Keratinocyte (primary cell): ENCODE results near the gene ZNF598. TPM values are rescaled to one million over a fixed set of nuclear protein-coding genes. Genes with fewer than 3 reads are reported as not detected.

Experiments
- DNase-seq: peaks from one replicate; pipeline ENCODE4 v3.0.0-alpha.2; 2011; ENCODE audit warnings: low read depth, missing footprints, low spot score
- FAIRE-seq: peaks from 2 replicates; lab custom pipeline; 2011; peaks lifted over from hg19 to GRCh38; lab: Jason Lieb, UNC
- H2AFZ ChIP-seq: 2 replicates; pipeline ENCODE4 v1.6.0; 2012; ENCODE audit warnings: low read length, control low read depth, inconsistent platforms; ENCODE audit not compliant: control insufficient read depth
- H3K27ac ChIP-seq: 2 replicates; pipeline ENCODE4 v1.5.1; 2011; ENCODE audit warnings: low read length; ENCODE audit not compliant: control insufficient read depth, insufficient read depth
- H3K27me3 ChIP-seq: 3 replicates; pipeline ENCODE4 v1.6.0; 2011; ENCODE audit warnings: low read length; ENCODE audit not compliant: control insufficient read depth, insufficient read depth; ENCODE audit errors: extremely low read depth
- H3K36me3 ChIP-seq, 2 experiments: 2 replicates in 1 of 2; 3 replicates in 1 of 2; pipeline ENCODE4 v1.5.1; 2011; ENCODE audit warnings: low read length in 2 of 2, mild to moderate bottlenecking in 1 of 2; ENCODE audit not compliant: control insufficient read depth in 2 of 2, insufficient read depth in 2 of 2; ENCODE audit errors: extremely low read depth in 1 of 2
- H3K4me1 ChIP-seq: 3 replicates; pipeline ENCODE4 v1.5.1; 2011; ENCODE audit warnings: low read length; ENCODE audit not compliant: control insufficient read depth, insufficient read depth; ENCODE audit errors: extremely low read depth
- H3K4me2 ChIP-seq: 3 replicates; pipeline ENCODE4 v1.6.0; 2011; ENCODE audit warnings: low read depth, low read length; ENCODE audit not compliant: control insufficient read depth, insufficient read depth; ENCODE audit errors: extremely low read depth
- H3K4me3 ChIP-seq, 3 experiments: fragments of 200-600 bp in 1 of 3; sonication (generic) in 1 of 3; 2 replicates in 2 of 3; 3 replicates in 1 of 3; pipeline ENCODE4 v1.5.1; 2011 to 2016; ENCODE audit warnings: low read length in 3 of 3, mild to moderate bottlenecking in 3 of 3, control low read depth in 2 of 3, inconsistent platforms in 1 of 3, low read depth in 1 of 3, mixed read lengths in 1 of 3, mixed run types in 1 of 3, moderate library complexity in 1 of 3; ENCODE audit not compliant: control insufficient read depth in 2 of 3, insufficient read depth in 2 of 3; ENCODE audit errors: extremely low read depth in 1 of 3
- H3K79me2 ChIP-seq: 2 replicates; pipeline ENCODE4 v1.6.0; 2012; ENCODE audit warnings: low read length; ENCODE audit not compliant: control insufficient read depth, insufficient read depth
- H3K9ac ChIP-seq: 3 replicates; pipeline ENCODE4 v1.6.0; 2011; ENCODE audit warnings: low read length; ENCODE audit not compliant: control insufficient read depth, insufficient read depth; ENCODE audit errors: extremely low read depth
- H3K9me1 ChIP-seq: 3 replicates; pipeline ENCODE4 v1.6.0; 2011; ENCODE audit warnings: low read length; ENCODE audit not compliant: control insufficient read depth, insufficient read depth; ENCODE audit errors: extremely low read depth
- H3K9me3 ChIP-seq: 2 replicates; pipeline ENCODE4 v1.5.1; 2012; ENCODE audit warnings: low read depth, low read length; ENCODE audit not compliant: control insufficient read depth
- H4K20me1 ChIP-seq: 3 replicates; pipeline ENCODE4 v1.6.0; 2011; ENCODE audit warnings: low read length; ENCODE audit not compliant: control insufficient read depth, insufficient read depth; ENCODE audit errors: extremely low read depth
- EZH2 ChIP-seq: IDR thresholded peaks from one replicate; pipeline ENCODE4 v1.6.1; 2012; ENCODE audit warnings: inconsistent platforms, mild to moderate bottlenecking, low read length, moderate library complexity
- dilution Hi-C: fragments of 300-500 bp; cut with MboI; formaldehyde crosslinking; loops from one replicate; pipeline ENCODE4 v1.7.0; 2020; ENCODE audit warnings: low sequenced_read_pairs; ENCODE audit not compliant: extremely low pct_ligation_motif_present
- polyA plus RNA-seq, 5 experiments: library from polyadenylated mRNA; depleted of rRNA in 3 of 5; stranded (reverse) in 3 of 5; stranded (forward) in 1 of 5; unstranded in 1 of 5; fragments of >200 nt; gene quantifications; 1 replicate in 1 of 5; 2 replicates in 3 of 5; 3 replicates in 1 of 5; pipeline versions ENCODE4 v1.2.1 to v1.2.3, GENCODE V29; 2011 to 2012; ENCODE audit warnings: missing spikeins in 2 of 5, low read depth in 1 of 5, low replicate concordance in 1 of 5
- small RNA-seq, 3 experiments: library from RNA; depleted of rRNA; stranded (forward); fragments of <200 nt; gene quantifications; one replicate each; pipeline ENCODE3, GENCODE V24; 2012; ENCODE audit warnings: low read depth in 3 of 3, low replicate concordance in 1 of 3; ENCODE audit not compliant: insufficient read length in 3 of 3
- TF ChIP-seq, protein P1 (sequence below), 3 experiments: IDR thresholded peaks in 1 of 3; conservative IDR thresholded peaks in 1 of 3; optimal IDR thresholded peaks in 1 of 3; 2 replicates in 2 of 3; 3 replicates in 1 of 3; pipeline versions ENCODE3 to v1.5.1; 2011; ENCODE audit warnings: low read length in 3 of 3, mild to moderate bottlenecking in 3 of 3, moderate library complexity in 2 of 3, control low read depth in 1 of 3, inconsistent platforms in 1 of 3; ENCODE audit not compliant: insufficient read depth in 2 of 3; ENCODE audit errors: extremely low read depth in 1 of 3

The ZNF598 gene
- polyA plus RNA-seq, 1 donor (not counting 4 experiments of a cell fraction or from before 2014, with no cell fraction given), result 18.0 TPM

GRCh38 chr16:1950047-1950446, 59.6 kb downstream of the ZNF598 start:
- H3K4me3 ChIP-seq, result no peak overlapping the region
- TF ChIP-seq, protein P1, sequence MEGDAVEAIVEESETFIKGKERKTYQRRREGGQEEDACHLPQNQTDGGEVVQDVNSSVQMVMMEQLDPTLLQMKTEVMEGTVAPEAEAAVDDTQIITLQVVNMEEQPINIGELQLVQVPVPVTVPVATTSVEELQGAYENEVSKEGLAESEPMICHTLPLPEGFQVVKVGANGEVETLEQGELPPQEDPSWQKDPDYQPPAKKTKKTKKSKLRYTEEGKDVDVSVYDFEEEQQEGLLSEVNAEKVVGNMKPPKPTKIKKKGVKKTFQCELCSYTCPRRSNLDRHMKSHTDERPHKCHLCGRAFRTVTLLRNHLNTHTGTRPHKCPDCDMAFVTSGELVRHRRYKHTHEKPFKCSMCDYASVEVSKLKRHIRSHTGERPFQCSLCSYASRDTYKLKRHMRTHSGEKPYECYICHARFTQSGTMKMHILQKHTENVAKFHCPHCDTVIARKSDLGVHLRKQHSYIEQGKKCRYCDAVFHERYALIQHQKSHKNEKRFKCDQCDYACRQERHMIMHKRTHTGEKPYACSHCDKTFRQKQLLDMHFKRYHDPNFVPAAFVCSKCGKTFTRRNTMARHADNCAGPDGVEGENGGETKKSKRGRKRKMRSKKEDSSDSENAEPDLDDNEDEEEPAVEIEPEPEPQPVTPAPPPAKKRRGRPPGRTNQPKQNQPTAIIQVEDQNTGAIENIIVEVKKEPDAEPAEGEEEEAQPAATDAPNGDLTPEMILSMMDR (optimal IDR thresholded peaks at IDR 0.05 in 1 of 3, IDR thresholded peaks at IDR 0.05 in 1 of 3, conservative IDR thresholded peaks at IDR 0.05 in 1 of 3; ENCODE audit: extremely low read depth in 1 of 3, insufficient read depth in 2 of 3, low read length in 3 of 3), result peak in 2 of 3 experiments; percentile 46 to 56
- no peak for TF ChIP-seq EZH2
- no peaks in the 10 kb centered on the region for H3K79me2 ChIP-seq
- FAIRE-seq (peak; percentile 88), DNase-seq (peak; percentile 100)
- peak overlapping the region; percentile 52 for H2AFZ ChIP-seq
- H3K9me3 ChIP-seq, result no peaks in the 10 kb centered on the region
- peak overlapping the region; percentile 20 for H3K4me2 ChIP-seq
- no peaks in the 10 kb centered on the region for H3K36me3 ChIP-seq
- H3K27ac ChIP-seq, result peak overlapping the region; percentile 56
- dilution Hi-C loops, result no loop called here
- H3K9ac ChIP-seq, result peak overlapping the region; percentile 18
- H3K9me1 ChIP-seq, result no peaks in the 10 kb centered on the region
- no peaks in the 10 kb centered on the region for H3K27me3 ChIP-seq
- no peaks in the 10 kb centered on the region for H4K20me1 ChIP-seq
- peaks cover 23% of the 10 kb centered on the region for H3K4me1 ChIP-seq

GRCh38 chr16:1949507-1949906, 60.1 kb downstream of the ZNF598 start:
- Histone ChIP-seq H3K9me3 (no peaks in the 10 kb centered on the region), H3K79me2 (no peaks in the 10 kb centered on the region), H3K9ac (no peak overlapping the region), H4K20me1 (no peaks in the 10 kb centered on the region), H3K27ac (no peak overlapping the region), H3K4me2 (no peak overlapping the region), H3K4me1 (peaks cover 23% of the 10 kb centered on the region), H2AFZ (no peak overlapping the region), H3K36me3 (no peaks in the 10 kb centered on the region), H3K4me3 (no peak overlapping the region), H3K27me3 (no peaks in the 10 kb centered on the region), H3K9me1 (no peaks in the 10 kb centered on the region)
- dilution Hi-C loops, result no loop called here
- DNase-seq (peak; percentile 99), FAIRE-seq (no peak)
- TF ChIP-seq, protein P1 (optimal IDR thresholded peaks at IDR 0.05 in 1 of 3, IDR thresholded peaks at IDR 0.05 in 1 of 3, conservative IDR thresholded peaks at IDR 0.05 in 1 of 3; ENCODE audit: extremely low read depth in 1 of 3, insufficient read depth in 2 of 3, low read length in 3 of 3), result no peak
- TF ChIP-seq EZH2, result no peak

Small RNA genes within 50 kb of the gene (small RNA-seq; reads per million reads assigned to genes)
- gene AC005363.2 (0 reads per million in 3 experiments), gene RN7SL219P (0 reads per million in 3 experiments), gene SNORA10 (0 reads per million in 3 experiments), gene SNORA64 (0 reads per million in 3 experiments)

Other genes starting within 250 kb of the ZNF598 start
- 9.8 to 32.7 TPM (median 10.1 TPM) in 3 replicates for gene NME3, start 238.3 kb downstream of the ZNF598 start, polyA plus RNA-seq
- gene EME2, start 237.0 kb downstream of the ZNF598 start, polyA plus RNA-seq, result 6.3 to 19.3 TPM (median 7.6 TPM) in 3 replicates
- 62.9 to 74.3 TPM (median 68.0 TPM) in 3 replicates for gene MRPS34, start 236.7 kb downstream of the ZNF598 start, polyA plus RNA-seq
- 9.5 to 18.3 TPM (median 12.2 TPM) in 3 replicates for gene SPSB3, start 227.2 kb downstream of the ZNF598 start, polyA plus RNA-seq
- 24.4 to 39.4 TPM (median 34.9 TPM) in 3 replicates for gene NUBP2, start 226.9 kb downstream of the ZNF598 start, polyA plus RNA-seq
- not detected in 3 replicates for gene IGFALS, start 216.1 kb downstream of the ZNF598 start, polyA plus RNA-seq
- gene HAGH, start 183.0 kb downstream of the ZNF598 start, polyA plus RNA-seq, result 17.7 to 31.2 TPM (median 22.2 TPM) in 3 replicates
- gene FAHD1, start 182.6 kb downstream of the ZNF598 start, polyA plus RNA-seq, result 29.4 to 59.5 TPM (median 36.8 TPM) in 3 replicates
- gene MEIOB, start 137.7 kb downstream of the ZNF598 start, polyA plus RNA-seq, result not detected in 3 replicates
- 0.09 TPM in 1 of 3 replicates, not detected in the others for gene HS3ST6, start 91.4 kb downstream of the ZNF598 start, polyA plus RNA-seq
- gene MSRB1, start 66.6 kb downstream of the ZNF598 start, polyA plus RNA-seq, result 23.9 to 45.4 TPM (median 25.2 TPM) in 3 replicates
- 0.34 to 0.38 TPM (median 0.37 TPM) in 3 replicates for gene RPL3L, start 55.1 kb downstream of the ZNF598 start, polyA plus RNA-seq
- gene NDUFB10, start 50.3 kb downstream of the ZNF598 start, polyA plus RNA-seq, result 97.9 to 161 TPM (median 107 TPM) in 3 replicates
- gene RPS2, start 45.0 kb downstream of the ZNF598 start, polyA plus RNA-seq, result 2,750 to 6,036 TPM (median 3,573 TPM) in 3 replicates
- not detected in 3 replicates for gene RNF151, start 43.0 kb downstream of the ZNF598 start, polyA plus RNA-seq
- 27.8 to 45.1 TPM (median 40.1 TPM) in 3 replicates for gene TBL3, start 37.8 kb downstream of the ZNF598 start, polyA plus RNA-seq
- 0.38 to 1.1 TPM (median 0.54 TPM) in 3 replicates for gene NOXO1, start 28.4 kb downstream of the ZNF598 start, polyA plus RNA-seq
- gene GFER, start 25.6 kb downstream of the ZNF598 start, polyA plus RNA-seq, result 10.3 to 13.4 TPM (median 12.0 TPM) in 3 replicates
- 0.12 to 0.30 TPM (median 0.28 TPM) in 3 replicates for gene SYNGR3, start 19.9 kb downstream of the ZNF598 start, polyA plus RNA-seq
- 0.23 TPM in 1 of 3 replicates, not detected in the others for gene NPW, start 10.0 kb upstream of the ZNF598 start, polyA plus RNA-seq
- 5.9 to 10.1 TPM (median 9.0 TPM) in 3 replicates for gene NHERF2, start 17.1 kb upstream of the ZNF598 start, polyA plus RNA-seq
- 8.5 to 16.0 TPM (median 10.9 TPM) in 3 replicates for gene NTHL1, start 38.0 kb upstream of the ZNF598 start, polyA plus RNA-seq
- 22.6 to 28.8 TPM (median 23.3 TPM) in 3 replicates for gene TSC2, start 38.2 kb upstream of the ZNF598 start, polyA plus RNA-seq
- gene PKD1, start 126.1 kb upstream of the ZNF598 start, polyA plus RNA-seq, result 10.6 to 22.9 TPM (median 16.4 TPM) in 3 replicates
- gene RAB26, start 138.8 kb upstream of the ZNF598 start, polyA plus RNA-seq, result 0.44 to 0.91 TPM (median 0.58 TPM) in 3 replicates
- gene TRAF7, start 146.0 kb upstream of the ZNF598 start, polyA plus RNA-seq, result 38.4 to 52.1 TPM (median 45.9 TPM) in 3 replicates
- gene CASKIN1, start 186.8 kb upstream of the ZNF598 start, polyA plus RNA-seq, result 0.01 to 0.45 TPM (median 0.04 TPM) in 3 replicates
- gene MLST8, start 195.6 kb upstream of the ZNF598 start, polyA plus RNA-seq, result 35.7 to 68.9 TPM (median 54.7 TPM) in 3 replicates
- 1.8 to 5.9 TPM (median 3.5 TPM) in 3 replicates for gene BRICD5, start 201.0 kb upstream of the ZNF598 start, polyA plus RNA-seq
- gene PGP, start 205.0 kb upstream of the ZNF598 start, polyA plus RNA-seq, result 10.3 to 18.0 TPM (median 10.4 TPM) in 3 replicates
- 10.5 to 24.7 TPM (median 11.1 TPM) in 3 replicates for gene E4F1, start 213.8 kb upstream of the ZNF598 start, polyA plus RNA-seq
- 0.31 to 1.1 TPM (median 0.41 TPM) in 3 replicates for gene DNASE1L2, start 226.6 kb upstream of the ZNF598 start, polyA plus RNA-seq
- gene ECI1, start 241.8 kb upstream of the ZNF598 start, polyA plus RNA-seq, result 19.7 to 32.0 TPM (median 24.2 TPM) in 3 replicates